Measurements from ENCODE around the gene PPOX. TPM values are rescaled to one million over a fixed set of nuclear protein-coding genes. Genes with fewer than 3 reads are reported as not detected.

The PPOX gene
- 21.6 to 38.8 TPM (median 25.6 TPM) in 3 replicates for total RNA-seq
- long read RNA-seq, transcript PPOX-202 (13 exons, 1,740 nt): major isoform, 8 of 29 reads
- long read RNA-seq, partial matches to known transcripts: 2 of 29 reads
- long read RNA-seq, other reads (novel, unspliced or antisense): 17 of 29 reads

DNA sequence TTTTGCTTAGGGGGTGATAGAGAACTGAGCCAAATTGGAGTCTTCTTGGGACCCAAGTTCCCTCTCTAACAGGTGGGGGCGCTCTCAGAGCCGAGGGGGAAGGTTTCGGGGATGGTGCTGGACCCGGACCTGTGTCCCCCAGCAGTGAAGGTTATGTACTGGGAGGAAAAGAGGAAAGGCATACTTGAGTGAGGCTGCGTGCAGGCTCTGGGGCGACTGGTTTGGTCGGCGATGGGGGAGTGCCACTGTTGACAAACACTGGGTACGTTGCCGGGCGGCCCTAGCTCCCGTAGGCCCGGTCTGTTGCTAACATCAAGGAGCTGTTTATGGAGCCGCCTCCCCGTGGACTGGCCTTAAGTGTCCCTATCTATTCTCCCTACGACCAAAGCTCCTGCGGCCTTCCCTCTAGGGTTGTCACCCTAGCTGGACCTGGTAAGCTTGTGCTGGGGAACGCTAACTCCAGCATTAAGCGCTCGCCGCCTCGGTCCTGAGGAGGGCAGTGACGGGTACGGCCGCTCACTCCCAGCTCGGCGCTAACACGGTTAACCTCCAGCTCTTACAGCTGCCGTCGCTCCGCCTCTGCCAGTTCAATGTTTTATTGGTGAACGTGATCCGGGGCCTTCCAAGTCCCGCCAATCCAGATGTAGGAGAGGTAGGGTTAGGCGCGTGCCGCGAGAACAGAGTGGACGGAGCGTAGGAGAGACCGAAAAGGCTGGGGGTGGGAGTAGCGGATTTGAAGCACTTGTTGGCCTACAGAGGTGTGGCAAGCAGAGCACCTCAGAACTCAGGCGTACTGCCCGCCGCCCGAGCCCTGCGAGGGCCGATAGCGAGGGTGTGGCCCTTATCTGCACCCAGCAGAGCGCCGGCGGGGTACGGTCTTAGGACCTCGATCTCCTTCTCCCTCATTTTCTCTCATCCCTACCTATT, at the start of gene PPOX:
PPOX (plus strand) TSS at position 685 of the 927 bp plus-strand sequence. CDS start 422 bp downstream, outside the sequence.
- Mint-ChIP-seq H3K27ac (ENCODE audit: unreplicated experiment) (peak within 1 kb of the TSS; percentile 99), H3K9me3 (ENCODE audit: low read depth) (no peaks in the 10 kb centered on the region), H3K36me3 (ENCODE audit: low read depth) (peaks cover 13% of the 10 kb centered on the region), H3K4me3 (ENCODE audit: unreplicated experiment) (peak within 1 kb of the TSS; percentile 89), H3K27me3 (ENCODE audit: low read depth) (no peaks in the 10 kb centered on the region), H3K4me1 (ENCODE audit: low read depth) (peaks cover 41% of the 10 kb centered on the region)
- TF ChIP-seq, protein P1, sequence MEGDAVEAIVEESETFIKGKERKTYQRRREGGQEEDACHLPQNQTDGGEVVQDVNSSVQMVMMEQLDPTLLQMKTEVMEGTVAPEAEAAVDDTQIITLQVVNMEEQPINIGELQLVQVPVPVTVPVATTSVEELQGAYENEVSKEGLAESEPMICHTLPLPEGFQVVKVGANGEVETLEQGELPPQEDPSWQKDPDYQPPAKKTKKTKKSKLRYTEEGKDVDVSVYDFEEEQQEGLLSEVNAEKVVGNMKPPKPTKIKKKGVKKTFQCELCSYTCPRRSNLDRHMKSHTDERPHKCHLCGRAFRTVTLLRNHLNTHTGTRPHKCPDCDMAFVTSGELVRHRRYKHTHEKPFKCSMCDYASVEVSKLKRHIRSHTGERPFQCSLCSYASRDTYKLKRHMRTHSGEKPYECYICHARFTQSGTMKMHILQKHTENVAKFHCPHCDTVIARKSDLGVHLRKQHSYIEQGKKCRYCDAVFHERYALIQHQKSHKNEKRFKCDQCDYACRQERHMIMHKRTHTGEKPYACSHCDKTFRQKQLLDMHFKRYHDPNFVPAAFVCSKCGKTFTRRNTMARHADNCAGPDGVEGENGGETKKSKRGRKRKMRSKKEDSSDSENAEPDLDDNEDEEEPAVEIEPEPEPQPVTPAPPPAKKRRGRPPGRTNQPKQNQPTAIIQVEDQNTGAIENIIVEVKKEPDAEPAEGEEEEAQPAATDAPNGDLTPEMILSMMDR (IDR thresholded peaks at IDR 0.05): peak; percentile 82
- DNase-seq (ENCODE audit: low spot score): peak; percentile 98

DNA sequence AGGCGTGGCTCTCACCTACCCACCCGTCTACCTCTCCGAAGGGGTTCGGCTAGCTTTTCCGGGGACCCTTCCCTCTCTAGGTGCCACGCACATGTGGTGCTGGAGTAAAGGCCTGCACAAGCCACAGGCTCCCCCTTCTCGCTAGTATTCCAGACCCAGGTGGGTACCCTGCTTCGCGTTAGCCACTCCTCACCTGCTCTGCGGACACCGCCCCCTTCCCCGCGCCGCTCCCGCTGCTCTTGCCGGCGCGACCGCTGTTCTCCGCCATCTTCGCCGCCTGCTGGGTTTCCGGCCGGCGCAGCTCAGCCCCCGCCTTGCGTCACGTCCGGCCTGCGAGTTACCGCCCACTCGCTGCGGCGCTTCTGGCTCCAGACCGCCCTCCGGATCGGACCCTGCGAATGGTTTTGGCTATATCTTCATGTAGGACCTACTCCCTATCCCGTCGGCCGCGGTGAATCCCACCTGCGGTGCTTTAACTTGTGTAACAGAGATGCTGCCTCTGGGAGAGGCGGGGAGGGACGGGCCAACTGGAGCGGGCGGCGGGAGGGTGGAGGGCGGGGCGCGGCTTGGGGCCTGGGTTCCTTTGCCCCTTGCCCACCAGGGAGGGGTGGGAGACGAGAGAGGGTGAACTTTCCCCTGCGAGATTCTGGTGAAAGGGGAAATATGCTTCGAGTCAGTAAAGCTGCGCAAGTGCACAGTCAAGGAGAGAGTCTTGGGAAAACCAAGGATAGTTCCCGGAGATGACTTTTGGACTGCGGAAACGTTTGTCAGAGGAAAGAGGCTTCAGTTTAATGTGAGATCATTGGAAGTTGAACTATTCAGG, 48.3 kb upstream of the PPOX start, which contains the start of the genes NIT1 and PFDN2:
NIT1 (plus strand) TSS at position 347 of the 823 bp plus-strand sequence; CDS start at position 419, 72 bp downstream.
PFDN2 (minus strand) TSS at position 279 of the 823 bp plus-strand sequence; CDS start at position 268, 11 bp downstream.
- Mint-ChIP-seq H3K36me3 (ENCODE audit: low read depth) (peaks cover 19% of the 10 kb centered on the region), H3K27me3 (ENCODE audit: low read depth) (no peaks in the 10 kb centered on the region), H3K4me1 (ENCODE audit: low read depth) (peaks cover 62% of the 10 kb centered on the region), H3K9me3 (ENCODE audit: low read depth) (no peaks in the 10 kb centered on the region), H3K4me3 (ENCODE audit: unreplicated experiment) (peak within 1 kb of the TSS; percentile 90), H3K27ac (ENCODE audit: unreplicated experiment) (peak within 1 kb of the TSS; percentile 97)
- TF ChIP-seq, protein P1 (IDR thresholded peaks at IDR 0.05): peak; percentile 12
- DNase-seq (ENCODE audit: low spot score): peak; percentile 93

DNA sequence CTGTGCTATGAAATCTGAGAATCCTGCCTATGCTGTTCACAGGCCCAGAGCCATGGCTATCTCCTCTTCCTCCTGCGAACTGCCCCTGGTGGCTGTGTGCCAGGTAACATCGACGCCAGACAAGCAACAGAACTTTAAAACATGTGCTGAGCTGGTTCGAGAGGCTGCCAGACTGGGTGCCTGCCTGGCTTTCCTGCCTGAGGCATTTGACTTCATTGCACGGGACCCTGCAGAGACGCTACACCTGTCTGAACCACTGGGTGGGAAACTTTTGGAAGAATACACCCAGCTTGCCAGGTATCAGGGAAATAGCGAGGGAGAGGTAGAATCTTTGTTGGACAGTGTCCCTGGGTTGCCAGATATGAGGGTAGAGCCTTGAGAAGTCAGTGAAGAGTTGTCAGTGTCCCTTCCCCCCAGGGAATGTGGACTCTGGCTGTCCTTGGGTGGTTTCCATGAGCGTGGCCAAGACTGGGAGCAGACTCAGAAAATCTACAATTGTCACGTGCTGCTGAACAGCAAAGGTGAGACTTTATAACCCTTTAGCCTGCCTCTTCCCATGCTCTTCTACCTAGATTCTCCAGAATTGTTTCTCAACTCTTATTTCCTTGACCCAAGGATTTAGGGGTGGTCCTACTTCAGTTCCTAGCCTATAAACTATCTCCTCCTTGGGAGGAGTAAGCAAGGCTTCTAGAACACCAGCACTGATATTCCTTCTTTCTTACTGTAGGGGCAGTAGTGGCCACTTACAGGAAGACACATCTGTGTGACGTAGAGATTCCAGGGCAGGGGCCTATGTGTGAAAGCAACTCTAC, 46.9 kb upstream of the PPOX start:
- DNase-seq (ENCODE audit: low spot score): no peak
- TF ChIP-seq, protein P1 (IDR thresholded peaks at IDR 0.05): peak; percentile 69

DNA sequence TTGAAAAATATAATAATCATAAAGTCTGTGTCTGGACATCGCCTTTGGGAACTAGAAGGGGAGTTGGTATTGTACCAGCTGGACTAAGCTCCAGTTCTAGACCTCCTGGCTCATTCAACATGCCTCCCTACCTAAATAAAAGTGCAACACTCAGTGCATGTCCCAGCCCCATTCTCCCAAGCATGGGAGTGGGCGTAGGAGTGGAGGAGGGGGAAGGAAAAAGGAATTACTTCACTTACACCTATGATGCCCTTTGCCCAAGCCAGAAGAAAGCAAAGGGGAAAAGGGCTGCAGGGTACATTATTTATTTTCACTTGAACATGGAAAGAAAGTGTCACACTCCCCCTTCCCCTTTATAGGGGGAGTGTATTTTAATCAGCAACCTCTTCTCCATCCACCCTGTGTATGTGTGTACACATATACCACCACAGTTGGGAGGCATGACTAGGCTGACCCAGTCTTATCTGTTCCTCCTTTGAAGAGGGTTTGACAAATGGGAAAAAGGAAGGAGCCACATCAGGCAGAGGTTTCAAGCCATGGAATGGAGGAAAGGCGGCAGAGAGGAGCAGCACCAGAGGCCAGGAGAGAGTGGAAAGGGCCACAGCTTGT, 45.1 kb upstream of the PPOX start:
- Mint-ChIP-seq H3K27me3 (ENCODE audit: low read depth) (no peaks in the 10 kb centered on the region), H3K36me3 (ENCODE audit: low read depth) (peaks cover 32% of the 10 kb centered on the region), H3K27ac (ENCODE audit: unreplicated experiment) (no peak overlapping the region), H3K9me3 (ENCODE audit: low read depth) (no peaks in the 10 kb centered on the region), H3K4me3 (ENCODE audit: unreplicated experiment) (no peak overlapping the region), H3K4me1 (ENCODE audit: low read depth) (peaks cover 33% of the 10 kb centered on the region)
- no peak for DNase-seq (ENCODE audit: low spot score)
- TF ChIP-seq, protein P1 (IDR thresholded peaks at IDR 0.05): no peak

More for the DNA sequence above, 46.9 kb upstream of the PPOX start:
- H3K27me3 Mint-ChIP-seq (ENCODE audit: low read depth): no peaks in the 10 kb centered on the region
- H3K27ac Mint-ChIP-seq (ENCODE audit: unreplicated experiment): peak overlapping the region; percentile 97
- H3K36me3 Mint-ChIP-seq (ENCODE audit: low read depth): peaks cover 29% of the 10 kb centered on the region
- peak overlapping the region; percentile 90 for H3K4me3 Mint-ChIP-seq (ENCODE audit: unreplicated experiment)
- peaks cover 51% of the 10 kb centered on the region for H3K4me1 Mint-ChIP-seq (ENCODE audit: low read depth)
- no peaks in the 10 kb centered on the region for H3K9me3 Mint-ChIP-seq (ENCODE audit: low read depth)

Measured in chondrocyte (in vitro differentiated cells).